Medulla oblongata (tissue), 1 donor: ENCODE data around the gene GRK4.
A peak's percentile ranks its signal among the peaks of the same experiment; 100 is the strongest.

ENCODE experiments used
- DNase-seq: peaks from one replicate; pipeline ENCODE4 v3.0.0-alpha.2; 2015; ENCODE audit errors: extremely low spot score

GRK4 gene

DNA sequence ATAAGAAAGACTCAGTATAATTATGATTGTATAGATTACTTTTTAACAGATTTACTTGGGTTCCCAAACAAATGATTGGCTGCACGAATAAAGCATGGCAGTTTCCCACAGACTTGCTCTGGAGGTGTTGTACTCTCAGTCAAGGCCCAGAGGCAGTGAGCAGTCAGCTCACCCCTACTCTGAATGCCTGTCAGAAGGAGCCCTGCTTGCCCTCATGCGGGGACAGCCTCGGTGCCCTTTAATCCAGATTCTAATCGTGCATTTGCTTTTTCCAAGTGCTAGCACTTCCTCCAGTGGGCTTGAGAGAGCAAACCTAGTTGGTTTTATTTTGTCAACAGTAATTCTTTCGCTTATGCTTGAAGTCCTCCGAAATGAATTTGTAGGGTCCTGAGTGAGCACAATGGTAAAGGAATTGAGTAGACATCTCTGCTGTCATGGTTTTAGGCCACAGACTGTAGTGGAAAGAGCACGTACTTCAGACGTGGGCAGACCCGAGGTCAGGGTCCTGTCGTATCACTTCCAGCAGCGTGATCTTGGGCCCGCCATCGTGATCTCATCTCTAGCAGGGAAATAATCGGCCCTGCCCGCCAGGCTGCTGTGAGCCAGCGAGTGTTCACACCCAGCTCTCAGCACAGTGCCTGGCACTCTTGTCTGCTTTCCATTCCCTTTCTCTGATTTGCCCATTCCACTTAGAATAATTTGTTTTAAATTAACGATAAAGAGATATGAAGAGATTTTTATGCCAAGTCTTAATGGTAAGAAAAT, 48.3 kb downstream of the GRK4 start:
- DNase-seq = no peak

DNA sequence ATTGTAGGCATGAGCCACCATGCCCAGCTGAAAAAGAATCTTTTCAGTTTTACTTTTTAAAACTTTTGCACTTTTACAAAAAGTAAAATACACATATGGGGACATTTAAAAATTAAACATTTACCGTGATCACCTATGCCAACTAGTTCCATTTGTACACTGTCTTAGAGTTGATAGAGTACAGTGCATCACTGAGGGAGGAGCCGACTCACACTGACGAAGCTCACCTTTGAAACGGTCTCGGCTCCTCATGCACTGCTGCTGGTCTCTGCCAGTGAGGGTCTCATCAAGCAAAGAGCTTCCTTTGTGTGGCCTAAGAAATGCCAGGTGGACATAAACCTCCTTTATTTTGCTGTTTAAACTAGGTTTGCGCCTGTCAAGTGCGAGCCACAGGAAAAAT, 50.0 kb downstream of the GRK4 start:
- no peak for DNase-seq

DNA sequence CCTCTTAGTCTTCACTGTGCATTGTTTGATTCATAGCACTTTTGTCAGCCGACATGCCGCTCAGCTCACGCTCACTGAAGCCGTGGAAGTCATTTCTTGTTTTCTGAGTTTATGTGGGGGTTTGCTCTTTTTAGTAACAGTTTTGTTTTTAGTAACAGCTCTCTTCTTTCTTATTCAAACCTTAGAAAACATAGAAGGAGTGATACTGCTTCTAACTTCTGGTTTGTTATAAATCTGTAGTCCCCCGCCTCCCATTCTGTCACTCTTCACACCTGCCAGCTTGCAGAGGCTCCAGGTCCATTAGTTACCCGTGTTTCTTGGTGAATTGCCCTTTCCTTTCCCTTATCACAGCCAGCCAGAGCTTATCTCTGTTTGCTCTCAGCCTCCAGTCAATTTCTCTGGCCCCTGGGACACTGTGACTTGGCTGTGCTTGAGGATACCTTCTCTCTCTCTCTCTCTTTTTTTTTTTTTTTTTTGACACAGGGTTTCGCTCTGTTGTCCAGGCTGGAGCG, 50.5 kb downstream of the GRK4 start:
- no peak for DNase-seq

DNA sequence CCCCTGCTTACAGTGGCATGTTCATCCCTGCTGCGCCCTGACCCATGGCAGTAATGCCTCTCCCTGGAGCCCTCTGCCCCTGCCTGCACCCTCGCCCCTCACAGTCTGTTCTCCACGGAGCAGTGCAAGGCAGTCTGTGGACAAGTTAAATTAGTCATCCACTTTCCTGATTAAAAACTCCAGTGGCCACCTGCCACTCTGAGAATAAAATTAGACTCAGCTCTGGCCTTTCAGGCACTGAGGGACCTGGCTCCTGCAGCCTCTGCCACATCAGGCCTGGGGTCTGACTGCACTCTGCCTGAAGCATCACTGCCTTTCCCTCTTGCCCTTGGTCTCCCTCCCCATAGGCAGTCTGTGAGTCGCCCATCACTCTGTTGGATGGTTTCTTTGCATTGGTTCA, 53.6 kb downstream of the GRK4 start:
- no peak for DNase-seq

DNA sequence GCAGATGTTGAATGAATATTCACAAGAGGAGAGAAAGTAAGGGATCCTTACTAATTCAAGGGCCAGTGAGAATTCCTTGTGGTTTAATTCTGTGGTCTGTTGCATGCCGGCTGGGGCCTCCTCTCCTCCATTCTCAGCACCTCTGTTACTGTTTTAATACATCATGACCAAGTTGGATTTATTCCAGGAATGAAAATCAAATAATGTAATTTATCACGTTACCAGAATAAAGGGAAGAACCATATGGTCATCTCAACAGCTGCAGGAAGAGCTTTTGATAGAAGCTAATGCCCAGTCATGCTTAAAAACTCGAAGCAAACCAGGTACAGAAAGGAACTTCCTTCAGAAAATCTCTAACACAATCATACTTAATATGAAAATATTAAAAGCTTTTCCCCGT, 54.1 kb downstream of the GRK4 start:
- DNase-seq = no peak

DNA sequence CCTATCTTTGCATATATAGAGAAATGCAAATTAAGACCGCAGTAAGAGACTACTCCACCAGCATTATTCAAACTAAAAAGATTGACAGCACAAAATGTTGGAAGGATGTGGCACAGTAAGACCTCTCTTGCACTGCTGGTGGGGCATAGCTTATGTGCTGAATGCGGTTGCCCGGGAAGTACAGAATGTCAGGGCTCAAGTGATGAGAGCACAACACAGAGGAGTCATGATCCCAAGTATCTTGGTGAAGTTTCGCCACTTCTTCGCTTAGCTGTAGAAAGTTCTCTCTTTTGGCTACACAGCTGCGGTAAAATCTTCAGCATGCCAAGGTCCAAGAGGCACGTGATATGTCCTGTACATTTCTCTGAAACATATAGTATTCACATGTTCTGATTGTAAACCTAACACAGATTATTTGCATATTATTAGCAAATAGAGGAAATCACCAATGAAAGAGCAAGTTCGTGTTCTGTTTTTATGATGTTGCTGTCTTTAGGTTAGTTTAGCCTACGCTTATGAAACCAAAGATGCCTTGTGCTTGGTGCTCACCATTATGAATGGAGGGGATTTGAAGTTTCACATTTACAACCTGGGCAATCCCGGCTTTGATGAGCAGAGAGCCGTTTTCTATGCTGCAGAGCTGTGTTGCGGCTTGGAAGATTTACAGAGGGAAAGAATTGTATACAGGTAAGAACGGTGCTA, 55.9 kb downstream of the GRK4 start:
- DNase-seq = no peak

DNA sequence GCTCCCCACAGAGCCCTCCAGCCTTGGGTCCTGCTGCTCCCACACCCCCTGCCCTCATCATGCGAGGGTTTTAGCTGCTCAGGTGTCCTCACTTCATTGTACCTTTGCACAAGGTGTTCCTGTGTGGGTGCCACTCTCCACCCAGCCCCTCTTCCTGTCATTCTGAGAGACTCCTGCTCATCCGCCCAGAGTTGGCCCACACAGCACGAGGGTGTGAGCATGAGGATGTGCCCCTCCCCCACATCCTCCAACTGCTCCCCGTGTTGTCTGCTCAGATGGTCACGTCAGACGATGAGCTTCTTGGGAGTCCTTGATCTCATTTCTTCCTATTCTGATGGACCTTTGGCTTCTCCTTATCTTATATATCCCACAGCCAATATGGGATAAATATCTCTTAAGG, 57.8 kb downstream of the GRK4 start:
- DNase-seq = no peak

DNA sequence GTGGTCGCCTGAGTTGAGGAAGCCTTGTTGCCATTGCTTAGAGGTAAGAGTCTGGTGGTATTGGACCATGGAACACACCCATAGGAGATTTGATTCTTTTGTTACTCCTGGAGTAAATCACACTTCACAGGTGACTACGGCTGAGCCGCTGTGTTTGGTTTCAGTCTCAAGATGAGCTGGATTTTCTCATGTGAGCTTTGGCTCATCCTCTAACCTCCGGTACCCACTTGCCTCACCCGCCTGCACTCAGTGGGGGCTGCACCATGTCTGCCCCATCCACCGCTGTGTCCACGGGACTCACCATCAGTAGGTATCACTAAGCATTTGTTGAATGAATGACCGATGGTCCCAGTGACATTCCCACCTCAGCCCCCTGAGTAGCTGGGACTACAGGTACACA, 58.3 kb downstream of the GRK4 start:
- DNase-seq = no peak

DNA sequence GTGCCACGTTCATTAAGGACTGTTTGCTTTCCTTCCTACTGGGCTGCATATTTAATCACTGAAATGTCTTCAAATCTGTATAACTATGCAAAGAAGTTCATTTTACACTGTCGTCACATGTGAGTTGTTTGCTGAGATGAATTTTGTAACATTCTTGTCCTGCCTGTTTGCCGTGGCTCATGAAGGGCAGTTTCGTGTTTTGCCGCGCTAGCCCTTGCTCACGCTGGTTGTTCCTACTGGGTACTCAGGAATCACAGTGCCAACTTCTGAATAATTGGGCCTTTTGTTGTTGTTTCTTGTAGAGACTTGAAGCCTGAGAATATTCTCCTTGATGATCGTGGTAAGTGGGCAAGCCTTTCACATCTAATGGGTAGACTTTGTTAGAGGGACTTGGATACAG, 58.7 kb downstream of the GRK4 start:
- no peak for DNase-seq

DNA sequence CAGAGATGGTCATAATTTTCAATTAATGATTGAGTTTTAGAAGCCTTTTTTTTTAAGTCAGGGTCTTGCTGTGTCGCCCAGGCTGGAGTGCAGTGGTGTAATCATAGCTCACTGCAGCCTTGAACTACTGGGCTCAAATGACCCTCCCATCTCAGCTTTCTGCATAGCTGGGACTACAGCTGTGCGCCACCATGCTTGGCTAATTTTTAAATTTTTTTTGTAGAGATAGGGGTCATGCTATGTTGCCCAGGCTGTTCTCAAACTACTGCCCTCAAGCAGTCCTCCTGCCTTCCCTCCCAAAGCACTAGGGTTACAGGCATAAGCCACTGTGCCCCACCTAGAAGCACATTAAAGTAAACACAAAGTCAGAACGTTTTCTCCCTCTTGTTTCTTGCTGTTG, 59.3 kb downstream of the GRK4 start:
- no peak for DNase-seq

DNA sequence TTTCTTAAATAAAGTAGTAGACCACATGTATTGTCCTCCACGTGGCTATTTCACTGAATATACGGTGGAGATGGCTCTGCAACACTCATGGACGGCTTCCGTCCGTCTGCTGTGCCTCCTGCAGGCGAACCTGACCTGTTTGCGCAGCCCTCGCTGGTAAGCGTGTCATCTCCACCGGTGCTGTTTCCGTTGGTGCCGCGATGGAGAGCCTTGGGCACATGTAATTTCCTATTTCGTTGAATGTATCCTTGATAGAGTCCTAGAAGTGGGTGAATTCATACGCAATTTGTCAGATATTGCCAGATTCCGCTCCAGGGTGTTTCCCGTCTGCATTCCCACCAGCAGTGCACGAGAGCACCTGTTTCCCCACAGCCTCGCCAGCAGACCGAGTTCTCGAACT, 62.5 kb downstream of the GRK4 start:
- no peak for DNase-seq

DNA sequence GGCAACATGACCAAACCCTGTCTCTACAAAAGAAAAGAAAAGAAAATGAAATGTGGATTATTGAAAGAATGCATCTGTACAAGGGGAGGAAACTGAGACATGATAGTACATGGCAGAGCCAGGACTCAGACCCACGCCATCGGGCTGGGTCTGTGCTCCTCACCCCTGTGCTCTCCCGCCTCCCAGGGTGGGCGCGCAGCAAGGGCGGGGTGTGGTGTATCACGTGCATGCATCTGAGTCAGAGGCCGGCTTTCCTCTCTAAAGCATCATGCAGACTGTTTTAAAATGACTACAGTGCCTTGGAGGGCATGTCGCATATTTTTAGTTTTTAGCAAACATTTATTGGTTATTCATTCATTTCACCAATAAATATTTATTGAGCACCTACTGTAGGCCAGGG, 63.2 kb downstream of the GRK4 start:
- no peak for DNase-seq

DNA sequence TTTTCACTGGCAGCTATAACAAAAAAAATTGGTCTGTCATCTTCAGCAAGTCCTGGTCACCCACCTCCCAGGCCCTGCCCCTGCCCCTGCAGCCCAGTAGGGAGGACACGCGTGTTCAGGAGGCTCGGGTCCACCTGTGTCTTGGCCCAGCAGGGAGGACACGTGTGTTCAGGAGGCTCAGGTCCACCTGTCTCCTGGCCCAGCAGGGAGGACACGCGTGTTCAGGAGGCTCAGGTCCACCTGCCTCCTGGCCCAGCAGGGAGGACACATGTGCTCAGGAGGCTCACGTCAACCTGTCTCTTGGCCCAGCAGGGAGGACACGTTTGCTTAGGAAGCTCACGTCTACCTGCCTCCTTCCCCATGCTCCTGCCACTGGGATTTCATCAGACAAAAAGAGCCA, 66.1 kb downstream of the GRK4 start:
- no peak for DNase-seq

DNA sequence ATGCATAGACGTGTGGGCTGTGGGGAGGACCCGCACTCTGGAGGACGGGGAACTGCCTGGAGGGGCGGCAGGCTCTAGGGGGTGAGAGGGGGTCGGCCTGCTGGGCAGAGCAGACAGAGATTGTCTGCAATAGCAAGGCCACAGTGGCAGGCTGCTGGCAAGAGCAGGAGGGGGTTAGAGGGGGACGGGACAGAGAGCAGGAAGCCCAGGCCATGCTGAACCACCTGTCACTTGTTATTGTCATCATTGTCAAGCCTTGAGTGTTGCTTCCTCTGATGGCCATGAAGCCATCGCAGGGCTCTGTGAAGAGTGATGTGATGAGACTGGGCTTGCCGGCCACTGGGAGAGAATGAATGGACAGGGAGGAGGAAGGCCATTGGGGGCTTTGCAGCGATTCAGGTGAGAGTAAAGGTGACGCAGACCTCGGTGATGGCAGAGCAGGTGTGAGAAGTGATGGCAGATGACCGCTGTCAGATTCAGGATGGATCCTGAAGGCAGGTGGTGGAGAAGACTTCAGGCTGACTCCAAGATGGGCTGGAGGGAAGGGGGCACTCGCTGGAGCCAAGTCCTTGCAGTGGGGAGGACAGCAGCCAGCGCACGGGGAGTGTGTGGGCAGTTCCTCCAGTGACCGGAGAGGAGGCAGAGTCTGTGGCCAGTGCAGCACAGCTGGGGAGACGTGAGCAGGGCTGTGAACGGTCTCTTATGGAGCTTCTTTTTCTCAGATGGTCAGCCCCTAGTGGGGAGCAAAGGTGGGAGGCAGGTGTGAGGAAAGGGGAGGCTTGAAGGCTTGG, 67.4 kb downstream of the GRK4 start:
- DNase-seq = no peak

DNA sequence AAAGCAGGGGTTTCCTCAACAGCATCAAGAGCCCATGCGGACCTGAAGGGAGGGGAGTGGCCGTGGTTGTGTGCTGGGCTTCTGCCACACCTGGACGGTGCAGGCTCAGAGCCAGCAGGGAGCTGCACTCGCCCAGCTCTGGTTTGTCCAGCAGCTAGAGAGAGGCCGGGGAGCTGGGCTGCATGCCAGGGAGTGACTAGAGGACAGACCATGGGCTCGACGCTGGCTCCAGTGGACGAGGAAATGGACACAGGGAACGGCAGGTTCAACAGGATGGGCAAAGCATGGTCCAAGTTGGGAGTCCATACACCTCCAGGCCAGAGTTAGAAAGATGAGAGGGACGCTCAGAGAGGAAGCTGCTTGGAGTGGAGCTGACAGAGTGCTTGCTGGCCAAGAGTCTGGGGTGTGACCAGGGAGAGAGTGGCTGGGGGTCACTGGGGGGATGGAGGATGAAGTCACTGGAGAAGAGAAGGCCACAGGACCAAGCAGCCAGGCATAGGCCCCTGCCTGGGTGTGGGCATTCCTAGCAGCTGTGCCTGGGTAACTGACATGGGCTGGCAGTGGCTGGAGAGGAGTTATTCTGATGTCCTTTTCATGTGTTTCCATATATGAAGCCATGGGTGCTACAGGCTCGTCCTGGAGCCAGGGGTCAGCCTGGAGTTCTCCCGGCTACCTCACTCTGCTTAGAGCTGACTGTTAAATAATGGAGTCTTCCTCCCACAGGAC, 68.1 kb downstream of the GRK4 start:
- DNase-seq = no peak

DNA sequence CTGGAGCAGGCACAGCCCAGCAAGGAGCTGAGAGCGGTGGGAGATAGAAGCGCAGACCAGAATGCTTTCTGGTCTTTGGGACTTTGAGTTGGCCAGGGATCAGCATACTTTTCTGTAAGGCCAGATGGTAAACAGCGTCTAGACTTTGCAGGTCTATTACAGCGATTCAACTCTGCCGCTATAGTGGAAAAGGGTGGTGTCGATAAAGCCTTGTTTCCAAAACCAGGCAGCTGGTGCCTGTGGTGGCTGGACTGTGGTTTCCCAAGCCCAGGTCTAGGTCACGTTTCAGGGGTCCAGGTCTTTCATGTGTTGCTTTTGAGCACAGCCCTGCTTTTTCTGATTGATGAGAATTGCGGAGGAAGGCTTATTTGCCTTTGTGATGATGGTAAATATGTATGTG, 70.9 kb downstream of the GRK4 start:
- DNase-seq = no peak

DNA sequence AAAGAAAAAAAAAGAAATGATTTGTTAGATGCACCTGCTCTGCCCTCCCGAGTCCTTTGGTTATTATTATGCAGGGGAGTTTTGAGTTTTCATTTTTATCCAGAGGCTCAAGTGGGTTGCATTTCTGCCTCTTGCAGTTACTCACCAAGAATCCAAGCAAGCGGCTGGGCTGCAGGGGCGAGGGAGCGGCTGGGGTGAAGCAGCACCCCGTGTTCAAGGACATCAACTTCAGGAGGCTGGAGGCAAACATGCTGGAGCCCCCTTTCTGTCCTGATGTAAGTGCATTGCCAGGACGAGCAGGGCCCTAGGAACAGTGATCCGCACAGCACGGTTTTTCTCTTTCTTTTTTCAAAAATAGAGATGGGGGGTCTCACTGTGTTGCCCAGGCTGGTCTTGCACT, 71.9 kb downstream of the GRK4 start:
- no peak for DNase-seq

DNA sequence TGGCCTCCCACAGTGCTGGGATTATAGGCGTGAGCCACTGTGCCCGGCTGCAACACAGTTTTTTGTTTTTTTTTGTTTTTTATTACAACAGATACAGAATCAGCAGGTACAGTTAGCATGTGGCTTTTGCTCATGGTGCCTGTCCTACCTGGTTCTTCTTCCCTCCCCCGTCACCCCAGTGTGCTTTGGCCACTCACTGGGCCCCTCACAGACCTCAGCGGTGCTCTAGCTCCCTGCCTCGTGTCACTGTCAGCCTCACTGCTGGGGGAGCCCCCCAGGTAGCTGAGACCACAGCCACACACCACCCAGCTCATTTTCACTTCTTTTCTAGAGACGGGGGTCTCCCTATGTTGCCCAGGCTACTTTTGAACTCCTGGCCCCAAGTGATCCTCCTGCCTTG, 72.3 kb downstream of the GRK4 start:
- DNase-seq = no peak

DNA sequence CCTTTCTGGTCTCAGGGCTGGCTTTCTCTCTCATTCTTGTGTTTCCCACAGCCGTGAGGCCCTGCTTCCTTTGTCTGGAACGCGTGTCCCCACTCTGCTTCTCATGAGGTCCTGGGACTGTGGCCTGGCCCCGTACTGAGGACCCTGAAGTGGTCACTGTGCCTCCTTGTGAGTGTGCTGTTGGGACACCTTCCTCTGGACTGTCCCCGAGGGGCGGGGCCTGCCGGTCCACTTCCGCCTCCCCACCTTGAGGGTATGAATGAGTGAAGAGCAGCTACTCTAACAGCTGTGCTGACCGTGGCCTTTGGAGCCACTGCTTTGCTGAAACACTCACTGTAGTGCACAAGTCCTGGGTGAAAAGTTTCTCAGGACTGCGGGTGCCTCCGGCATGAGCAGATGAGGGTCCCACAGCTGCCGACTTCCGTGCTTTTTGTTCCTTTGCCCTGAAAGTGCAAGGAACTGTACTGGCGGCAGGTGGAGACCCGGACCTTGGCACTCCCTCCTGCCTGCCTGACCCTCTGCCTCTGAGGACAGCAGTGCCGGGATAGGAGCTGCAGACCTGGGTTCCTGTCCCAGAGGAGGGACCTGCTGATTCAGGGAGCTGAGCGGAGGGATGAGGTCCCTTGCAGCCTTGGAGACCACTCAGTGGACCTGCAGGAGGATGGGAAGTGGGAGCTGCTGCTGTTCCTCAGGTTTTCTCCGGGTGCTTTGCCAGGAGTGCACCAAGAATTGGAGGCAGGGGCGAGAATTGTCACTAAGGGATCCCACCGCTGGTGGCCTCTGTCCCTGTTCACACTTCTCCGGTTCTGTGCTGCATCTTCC, 73.0 kb downstream of the GRK4 start:
- no peak for DNase-seq

DNA sequence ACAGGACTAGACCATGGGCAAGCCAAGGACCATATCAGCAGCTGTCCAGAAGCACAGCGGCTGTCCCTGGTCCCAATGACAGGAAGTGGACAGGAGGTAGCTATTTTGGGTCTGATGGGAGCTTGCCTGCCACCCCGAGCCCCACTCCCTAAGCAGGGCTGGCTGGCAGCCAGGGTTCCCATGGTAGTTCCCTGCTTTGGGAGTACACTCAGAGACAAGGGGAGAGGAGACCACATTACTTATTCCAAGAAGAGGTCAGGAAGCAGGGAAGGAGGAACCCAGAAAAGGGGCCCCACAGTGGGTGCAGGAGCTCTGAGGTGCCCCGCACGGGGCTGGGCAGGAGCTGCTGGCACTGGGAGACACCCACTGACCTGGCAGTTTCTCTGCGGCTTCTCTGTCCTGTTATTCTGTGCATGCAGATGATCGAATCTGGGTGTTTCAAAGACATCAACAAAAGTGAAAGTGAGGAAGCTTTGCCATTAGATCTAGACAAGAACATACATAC, 74.6 kb downstream of the GRK4 start:
- DNase-seq = peak; percentile 30
